HG03575 (cell line): ENCODE measurements around the gene MN1.

ENCODE experiments used
- ATAC-seq: cut with Tn5 transposase; IDR thresholded peaks from one replicate; pipeline ENCODE4 v1.9.1; 2021; ENCODE audit not compliant: unreplicated experiment, insufficient number of reproducible peaks, low FRiP score; ENCODE audit errors: extremely low read depth

MN1 gene

DNA sequence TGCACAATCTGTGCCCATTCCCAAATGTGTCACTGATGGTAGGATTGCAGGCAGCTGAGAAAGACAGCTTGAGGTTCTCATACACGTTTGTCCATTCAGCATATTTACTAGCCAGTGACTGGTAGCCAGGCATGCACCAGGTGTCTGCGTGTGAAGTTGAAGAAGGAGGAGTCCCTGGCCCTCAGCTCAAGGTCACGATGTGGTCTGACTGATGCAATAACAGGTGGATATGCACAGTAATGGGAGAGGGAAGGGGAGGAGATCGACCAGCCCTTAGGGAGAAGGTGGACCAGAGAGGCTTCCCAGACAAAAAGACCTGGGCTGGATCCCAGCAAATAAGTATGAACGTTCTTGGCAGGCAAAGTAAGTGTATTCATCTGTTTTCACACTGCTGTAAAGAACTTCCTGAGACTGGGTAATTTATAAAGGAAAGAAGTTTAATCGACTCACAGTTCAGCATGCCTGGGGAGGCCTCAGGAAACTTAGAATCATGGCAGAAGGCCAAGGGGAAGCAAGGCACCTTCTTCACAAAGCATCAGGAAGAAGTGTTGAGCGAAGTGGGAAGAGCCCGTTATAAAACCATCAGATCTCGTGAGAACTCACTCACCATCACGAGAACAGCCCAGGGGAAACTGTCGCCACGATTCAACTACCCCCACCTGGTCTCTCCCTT lies 96.0 kb downstream of the MN1 start:
- ATAC-seq, result no peak

DNA sequence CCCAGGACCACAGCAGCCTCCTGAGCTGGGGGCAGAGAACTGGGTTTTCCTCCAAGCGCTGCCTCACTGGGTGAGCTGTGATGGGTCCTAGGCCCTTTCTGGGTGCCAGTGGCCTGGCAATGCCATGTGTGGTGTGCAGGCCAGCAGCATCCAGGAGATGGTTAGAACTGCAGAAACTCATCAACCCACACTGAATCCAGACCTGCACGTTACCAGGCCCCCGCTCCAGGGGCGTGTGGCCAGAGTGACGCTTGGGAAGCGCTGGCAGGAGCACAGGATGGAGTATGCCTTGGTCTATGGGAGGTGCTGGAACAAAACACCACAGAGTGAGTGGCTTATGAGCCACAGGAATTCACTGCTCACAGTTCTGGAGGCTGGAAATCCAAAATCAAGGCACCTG lies 97.0 kb downstream of the MN1 start:
- ATAC-seq, result no peak

DNA sequence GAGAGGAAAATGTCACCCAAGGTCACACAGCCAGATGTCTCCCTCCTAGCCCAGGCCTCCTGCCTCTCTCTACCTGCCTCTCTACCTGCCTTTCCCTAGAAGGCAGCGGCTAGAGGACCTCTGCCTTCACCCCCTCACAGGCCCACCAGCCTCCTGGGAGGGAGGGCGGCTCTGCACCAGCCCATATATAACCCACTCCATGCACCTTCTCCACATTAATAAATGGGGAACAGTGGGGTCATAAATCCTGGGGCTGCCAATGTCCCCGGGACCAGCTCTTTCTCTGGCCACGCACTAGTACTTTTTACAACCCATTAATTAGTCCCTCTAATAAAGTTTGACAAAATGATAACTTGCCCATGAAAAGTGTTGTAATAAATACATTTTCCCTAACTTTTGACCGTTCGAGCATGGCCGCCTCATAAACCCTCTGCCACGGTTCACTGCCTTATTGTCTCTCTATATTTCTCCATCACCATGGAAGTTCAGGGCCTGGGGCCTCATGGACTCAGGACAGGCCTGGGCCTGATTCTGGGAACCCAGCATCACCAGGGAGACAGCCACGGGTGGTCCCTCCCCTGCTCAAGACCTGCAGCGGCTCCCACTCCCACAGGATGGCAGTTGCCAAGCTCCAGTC lies 102.1 kb downstream of the MN1 start:
- no peak for ATAC-seq

DNA sequence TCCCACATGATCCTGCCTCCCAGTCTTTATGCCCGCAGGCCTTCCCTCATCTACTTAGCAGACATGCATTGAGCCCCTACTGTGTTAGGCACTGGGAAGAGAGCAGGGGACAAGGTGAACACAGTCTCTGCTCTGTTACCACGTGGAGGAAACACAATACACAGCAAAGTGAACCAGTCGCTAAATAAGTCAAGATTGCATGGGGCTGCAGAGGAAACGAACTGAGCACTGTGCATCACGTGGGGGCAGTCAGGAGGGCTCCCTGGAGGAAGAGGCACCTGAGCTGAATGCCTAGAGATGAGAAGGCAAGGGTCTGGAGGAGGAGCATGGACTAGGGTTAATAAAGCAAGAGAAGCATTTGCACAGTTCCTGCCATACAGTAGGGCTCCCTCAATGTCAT lies 102.7 kb downstream of the MN1 start:
- ATAC-seq, result no peak
